Upper lobe of left lung (tissue), 4 donors: ENCODE measurements around the gene NES.

Experiments
- EP300 ChIP-seq, 4 donors: sonication (generic); formaldehyde crosslinking; IDR thresholded peaks; one replicate each; pipeline ENCODE4 v1.5.1; 2017; ENCODE audit warnings: antibody characterized with exemption in 4 of 4, control low read depth in 2 of 4
- POLR2A ChIP-seq, 4 donors: fragments of 450-650 bp; IDR thresholded peaks; one replicate each; pipeline ENCODE4 v1.5.1; 2016 to 2017; ENCODE audit warnings: antibody characterized with exemption in 4 of 4, mild to moderate bottlenecking in 2 of 4
- POLR2AphosphoS5 ChIP-seq, 2 donors: sonication (generic); formaldehyde crosslinking; IDR thresholded peaks; one replicate each; pipeline ENCODE4 v1.5.1; 2017; ENCODE audit warnings: antibody characterized with exemption in 2 of 2
- TF ChIP-seq, protein P1 (sequence below), 6 experiments: fragments of 450-650 bp in 4 of 6; fragments of 200-600 bp in 2 of 6; sonication (generic) in 2 of 6; IDR thresholded peaks; one replicate each; pipeline ENCODE4 v1.5.1; 2016 to 2019; ENCODE audit warnings: antibody characterized with exemption in 6 of 6

DNA sequence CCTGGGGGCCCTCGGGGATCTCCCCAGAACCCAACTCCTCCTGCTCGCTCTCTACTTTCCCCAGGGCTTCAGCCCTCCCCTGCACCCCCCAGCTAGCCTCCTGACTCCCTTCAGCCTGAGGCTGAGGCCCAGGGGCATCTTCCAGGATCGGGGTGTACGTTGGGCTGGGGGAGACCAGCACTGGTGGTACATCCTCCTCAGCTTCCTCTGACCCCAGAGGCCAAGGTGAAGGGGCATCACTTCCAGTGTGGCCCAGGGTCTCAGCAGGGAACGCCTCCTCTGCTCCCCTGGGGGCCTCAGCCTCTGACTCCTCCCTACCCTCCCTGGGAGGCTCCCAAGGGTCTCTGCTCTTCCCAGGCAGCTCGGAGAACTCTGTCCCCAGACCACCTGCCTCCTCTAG lies 6.8 kb downstream of the NES start:
- TF ChIP-seq, protein P1, sequence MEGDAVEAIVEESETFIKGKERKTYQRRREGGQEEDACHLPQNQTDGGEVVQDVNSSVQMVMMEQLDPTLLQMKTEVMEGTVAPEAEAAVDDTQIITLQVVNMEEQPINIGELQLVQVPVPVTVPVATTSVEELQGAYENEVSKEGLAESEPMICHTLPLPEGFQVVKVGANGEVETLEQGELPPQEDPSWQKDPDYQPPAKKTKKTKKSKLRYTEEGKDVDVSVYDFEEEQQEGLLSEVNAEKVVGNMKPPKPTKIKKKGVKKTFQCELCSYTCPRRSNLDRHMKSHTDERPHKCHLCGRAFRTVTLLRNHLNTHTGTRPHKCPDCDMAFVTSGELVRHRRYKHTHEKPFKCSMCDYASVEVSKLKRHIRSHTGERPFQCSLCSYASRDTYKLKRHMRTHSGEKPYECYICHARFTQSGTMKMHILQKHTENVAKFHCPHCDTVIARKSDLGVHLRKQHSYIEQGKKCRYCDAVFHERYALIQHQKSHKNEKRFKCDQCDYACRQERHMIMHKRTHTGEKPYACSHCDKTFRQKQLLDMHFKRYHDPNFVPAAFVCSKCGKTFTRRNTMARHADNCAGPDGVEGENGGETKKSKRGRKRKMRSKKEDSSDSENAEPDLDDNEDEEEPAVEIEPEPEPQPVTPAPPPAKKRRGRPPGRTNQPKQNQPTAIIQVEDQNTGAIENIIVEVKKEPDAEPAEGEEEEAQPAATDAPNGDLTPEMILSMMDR (IDR thresholded peaks at IDR 0.05) = no peak
- no peak for TF ChIP-seq EP300 (IDR thresholded peaks at IDR 0.05)
- TF ChIP-seq POLR2AphosphoS5 (IDR thresholded peaks at IDR 0.05) = no peak
- TF ChIP-seq POLR2A (IDR thresholded peaks at IDR 0.05) = no peak
